ENCODE results near the gene NPHS1.
"Not testable (repeated sequence)": the region's sequence is repeated elsewhere in the genome, so short reads cannot be mapped to it uniquely, and the experiment has no call there.

NPHS1 gene, protein sequence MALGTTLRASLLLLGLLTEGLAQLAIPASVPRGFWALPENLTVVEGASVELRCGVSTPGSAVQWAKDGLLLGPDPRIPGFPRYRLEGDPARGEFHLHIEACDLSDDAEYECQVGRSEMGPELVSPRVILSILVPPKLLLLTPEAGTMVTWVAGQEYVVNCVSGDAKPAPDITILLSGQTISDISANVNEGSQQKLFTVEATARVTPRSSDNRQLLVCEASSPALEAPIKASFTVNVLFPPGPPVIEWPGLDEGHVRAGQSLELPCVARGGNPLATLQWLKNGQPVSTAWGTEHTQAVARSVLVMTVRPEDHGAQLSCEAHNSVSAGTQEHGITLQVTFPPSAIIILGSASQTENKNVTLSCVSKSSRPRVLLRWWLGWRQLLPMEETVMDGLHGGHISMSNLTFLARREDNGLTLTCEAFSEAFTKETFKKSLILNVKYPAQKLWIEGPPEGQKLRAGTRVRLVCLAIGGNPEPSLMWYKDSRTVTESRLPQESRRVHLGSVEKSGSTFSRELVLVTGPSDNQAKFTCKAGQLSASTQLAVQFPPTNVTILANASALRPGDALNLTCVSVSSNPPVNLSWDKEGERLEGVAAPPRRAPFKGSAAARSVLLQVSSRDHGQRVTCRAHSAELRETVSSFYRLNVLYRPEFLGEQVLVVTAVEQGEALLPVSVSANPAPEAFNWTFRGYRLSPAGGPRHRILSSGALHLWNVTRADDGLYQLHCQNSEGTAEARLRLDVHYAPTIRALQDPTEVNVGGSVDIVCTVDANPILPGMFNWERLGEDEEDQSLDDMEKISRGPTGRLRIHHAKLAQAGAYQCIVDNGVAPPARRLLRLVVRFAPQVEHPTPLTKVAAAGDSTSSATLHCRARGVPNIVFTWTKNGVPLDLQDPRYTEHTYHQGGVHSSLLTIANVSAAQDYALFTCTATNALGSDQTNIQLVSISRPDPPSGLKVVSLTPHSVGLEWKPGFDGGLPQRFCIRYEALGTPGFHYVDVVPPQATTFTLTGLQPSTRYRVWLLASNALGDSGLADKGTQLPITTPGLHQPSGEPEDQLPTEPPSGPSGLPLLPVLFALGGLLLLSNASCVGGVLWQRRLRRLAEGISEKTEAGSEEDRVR (N-terminal part only)

DNA sequence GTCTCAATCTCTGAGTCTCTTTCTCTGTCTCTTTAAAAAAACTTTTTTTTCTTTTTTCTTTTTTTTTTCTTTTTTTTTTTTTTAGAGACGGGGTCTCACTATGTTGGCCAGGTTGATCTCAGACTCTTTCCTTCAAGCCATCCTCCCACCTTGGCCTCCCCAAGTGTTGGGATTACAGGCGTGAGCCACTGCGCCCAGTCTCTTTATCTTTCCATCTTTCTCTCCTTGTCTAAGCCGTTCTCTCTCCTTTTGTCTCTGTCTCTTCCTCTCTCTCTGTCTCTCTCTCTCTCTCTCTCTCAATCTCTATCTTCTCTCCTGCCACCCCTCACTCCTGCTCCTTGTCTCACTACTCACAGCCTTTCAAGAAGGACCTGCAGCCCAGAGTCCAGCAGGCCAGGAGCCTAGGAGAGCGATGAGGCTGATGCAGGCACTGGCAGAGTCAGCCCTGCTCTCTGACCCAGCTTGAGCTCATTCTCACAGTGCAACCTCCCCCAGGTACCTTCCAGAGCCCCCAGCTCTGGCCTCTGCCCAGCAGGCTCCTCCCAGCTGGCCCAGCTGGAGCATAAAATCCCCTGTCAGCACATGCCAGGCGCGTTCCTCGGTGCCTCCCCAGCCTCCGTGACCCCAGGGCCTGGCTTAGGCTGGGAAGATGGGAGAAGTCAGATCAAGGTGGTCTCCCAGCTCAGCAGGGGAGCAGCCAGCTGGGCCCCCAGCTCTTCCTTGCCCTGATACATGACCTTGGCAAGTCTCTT, at the start of gene NPHS1:
TSS of gene NPHS1 (minus strand) at position 476 of the 752 bp plus-strand sequence. CDS start 667 bp downstream, outside the sequence.
- no peak for DNase-seq

DNA sequence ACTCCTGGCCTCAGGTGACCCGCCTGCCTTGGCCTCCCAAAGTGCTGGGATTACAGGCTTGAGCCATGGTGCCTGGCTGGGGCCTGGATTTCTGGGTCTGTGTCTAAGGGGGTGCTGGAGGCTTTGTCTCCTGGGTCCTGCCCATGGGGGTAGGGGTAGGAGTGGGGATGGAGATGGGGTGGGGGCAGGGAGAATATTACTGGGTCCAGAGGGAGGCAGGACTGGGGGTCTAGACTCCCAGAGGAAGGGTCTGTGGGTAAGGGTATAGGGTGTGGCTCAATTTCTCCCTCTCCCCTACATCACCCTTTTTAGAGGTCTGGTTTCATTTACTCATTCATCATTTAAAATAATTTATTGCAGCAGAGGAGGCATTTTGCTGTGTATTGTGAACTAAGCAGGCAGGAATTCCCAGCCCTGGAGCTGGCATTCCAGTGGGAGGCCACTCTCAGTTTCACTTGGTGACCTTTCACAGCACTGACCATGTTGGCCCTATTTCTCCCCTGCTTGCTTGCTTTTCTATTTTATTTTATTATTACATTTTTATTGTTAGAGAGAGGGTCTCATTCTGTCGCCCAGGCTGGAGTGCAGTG, 48.8 kb upstream of the NPHS1 start:
- no peak for DNase-seq

DNA sequence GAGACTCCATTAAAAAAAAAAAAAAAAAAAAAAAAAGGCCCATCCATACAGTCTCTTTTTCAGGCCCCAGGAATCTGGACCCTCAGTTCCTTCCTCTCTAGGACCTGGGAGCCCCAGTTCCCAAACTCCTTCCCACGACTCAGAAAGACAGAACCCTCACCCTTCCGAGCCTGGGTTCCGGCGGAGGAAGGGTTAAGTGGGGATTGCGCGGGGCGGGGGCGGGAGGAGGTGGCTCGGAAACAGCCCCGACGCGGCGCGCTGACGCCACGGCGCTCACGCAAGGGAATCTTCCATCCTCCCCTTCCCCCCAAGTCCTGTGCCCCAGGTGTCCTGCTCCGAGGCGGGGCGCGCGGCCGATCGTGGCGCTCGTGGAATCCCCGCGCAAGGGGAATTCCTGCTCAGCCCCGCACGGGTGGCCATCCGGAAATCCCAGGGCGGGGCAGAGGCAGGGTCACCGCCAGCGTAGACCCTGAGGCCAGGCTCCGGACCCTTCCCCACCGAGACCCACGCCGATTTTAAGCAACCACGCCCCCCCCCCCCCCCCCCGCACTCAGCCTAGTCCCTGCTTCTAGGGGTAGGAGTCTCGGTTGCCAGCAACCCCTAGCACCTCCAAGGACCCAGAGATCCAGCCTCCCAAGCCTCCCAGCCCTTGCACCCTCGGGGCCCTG, 47.4 kb upstream of the NPHS1 start:
- DNase-seq: peak; percentile 7

DNA sequence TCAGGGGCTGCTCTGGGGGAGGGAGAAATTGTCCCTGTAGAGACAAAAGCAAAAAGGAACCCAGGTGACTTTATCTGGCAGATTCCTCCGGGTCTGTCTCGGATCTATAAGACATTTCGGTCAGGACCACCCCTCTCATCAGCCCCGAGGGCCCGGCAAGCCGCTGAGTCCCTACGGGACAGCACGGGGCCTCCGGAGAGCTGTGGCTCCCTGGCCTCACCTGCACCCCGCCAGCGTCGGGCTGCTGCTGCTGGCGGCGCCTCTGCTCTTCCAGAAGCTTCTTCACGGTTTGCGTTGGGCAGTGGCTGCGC, 46.1 kb upstream of the NPHS1 start:
- DNase-seq: no peak

DNA sequence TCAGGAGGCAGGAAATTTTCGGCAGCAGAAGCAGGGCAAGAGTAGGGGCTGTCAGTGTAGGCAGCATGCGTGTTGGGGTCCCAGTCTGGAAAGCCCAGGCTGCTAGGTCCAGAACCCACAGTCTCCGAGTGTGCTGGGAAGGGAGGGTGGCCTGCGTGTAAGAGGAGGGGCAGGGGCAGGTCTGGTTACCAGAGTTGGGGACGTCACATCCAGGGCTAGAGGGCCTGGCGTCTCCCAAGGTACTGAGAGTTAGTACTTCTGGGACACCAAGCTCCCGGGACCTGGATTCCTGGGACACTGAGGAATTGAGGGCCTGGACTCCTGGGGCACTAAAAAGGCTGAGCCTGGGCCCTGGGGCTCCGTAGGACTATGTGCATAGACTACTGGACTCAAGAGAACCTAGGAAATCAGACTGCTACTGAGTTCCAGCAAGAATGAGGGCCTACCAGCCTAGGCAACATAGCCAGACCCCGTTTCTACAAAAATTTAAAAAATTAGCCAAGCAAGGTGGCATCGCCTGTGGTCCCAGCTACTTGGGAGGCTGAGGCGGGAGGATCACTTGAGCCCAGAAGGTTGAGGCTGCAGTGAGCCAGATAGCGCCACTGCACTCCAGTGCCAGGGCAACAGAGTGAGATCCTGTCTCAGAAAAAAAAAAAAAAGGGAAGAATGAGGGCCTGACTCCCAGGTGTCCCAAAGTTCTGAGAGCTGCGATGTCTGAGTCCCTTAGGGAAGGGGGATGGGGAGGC, 45.6 kb upstream of the NPHS1 start:
- no peak for DNase-seq

DNA sequence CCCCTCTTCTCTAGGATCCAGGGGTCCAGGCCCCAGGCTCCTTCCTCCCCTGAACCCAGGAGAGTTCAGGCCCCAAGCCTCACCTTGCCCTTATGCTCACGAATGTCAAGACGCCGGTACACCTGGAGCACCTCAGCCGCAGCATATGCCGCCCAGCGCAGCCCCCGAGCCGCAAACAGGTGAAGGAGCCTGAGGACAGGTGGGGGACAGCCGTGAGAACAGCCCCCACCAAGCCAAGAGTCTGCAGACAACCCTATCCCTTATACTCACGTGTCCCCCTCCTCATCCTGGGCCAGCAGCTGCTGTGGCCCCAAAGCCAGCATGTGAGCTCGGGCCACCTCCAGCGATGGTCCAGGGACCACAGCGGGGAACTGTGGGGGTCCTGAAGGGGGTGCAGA, 44.3 kb upstream of the NPHS1 start:
- no peak for DNase-seq

DNA sequence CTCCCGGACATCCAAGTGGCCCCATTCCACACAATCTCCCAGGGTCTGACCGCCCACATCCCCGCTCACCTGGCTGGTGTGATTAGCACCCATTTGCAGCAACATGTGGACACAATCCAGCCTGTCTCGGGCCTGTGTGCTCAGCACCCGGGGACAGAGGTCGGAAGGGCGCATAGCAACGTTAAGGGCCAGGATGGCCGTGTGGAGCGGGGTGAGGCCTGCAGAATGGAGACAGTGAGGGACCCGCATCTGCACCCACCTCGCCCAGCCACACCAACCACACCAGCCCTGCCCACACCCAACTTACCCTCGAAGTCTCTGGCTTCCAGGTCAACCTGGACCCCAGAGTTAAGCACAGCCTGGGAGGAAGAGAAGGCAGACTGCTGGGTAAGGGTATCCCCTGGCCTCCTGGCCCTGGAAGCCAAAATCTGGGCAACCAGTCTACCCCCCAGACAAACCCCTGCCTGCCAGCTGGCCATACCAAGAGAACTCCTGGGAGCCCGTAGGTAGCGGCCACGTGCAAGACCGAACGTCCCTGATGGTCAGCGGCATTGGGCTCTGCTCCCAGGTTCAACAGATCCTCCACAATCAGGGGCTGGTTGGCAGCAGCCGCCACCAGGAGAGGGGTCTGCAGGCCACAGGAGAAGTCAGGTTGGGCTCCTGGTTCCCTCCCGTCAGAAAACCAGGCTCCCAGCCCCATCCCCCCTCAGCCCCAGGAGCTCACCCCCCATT, 43.8 kb upstream of the NPHS1 start:
- no peak for DNase-seq

DNA sequence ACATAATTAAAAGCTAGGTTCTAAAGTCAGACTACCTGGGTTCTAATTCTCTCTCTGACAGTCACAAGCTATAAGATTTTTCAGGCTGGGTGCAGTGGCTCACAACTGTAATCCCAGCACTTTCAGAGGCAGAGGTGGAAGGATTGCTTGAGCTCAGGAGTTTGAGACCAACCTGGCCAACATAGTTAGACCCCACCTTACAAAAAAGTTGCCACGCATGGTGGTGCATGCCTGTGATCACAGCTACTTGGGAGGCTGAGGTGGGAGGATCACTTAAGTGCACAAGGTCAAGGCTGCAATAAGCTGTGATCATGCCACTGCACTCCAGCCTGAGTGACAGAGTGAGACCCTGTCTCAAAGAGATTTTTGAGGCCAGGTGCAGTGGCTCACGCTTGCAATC, 42.0 kb upstream of the NPHS1 start:
- no peak for DNase-seq

DNA sequence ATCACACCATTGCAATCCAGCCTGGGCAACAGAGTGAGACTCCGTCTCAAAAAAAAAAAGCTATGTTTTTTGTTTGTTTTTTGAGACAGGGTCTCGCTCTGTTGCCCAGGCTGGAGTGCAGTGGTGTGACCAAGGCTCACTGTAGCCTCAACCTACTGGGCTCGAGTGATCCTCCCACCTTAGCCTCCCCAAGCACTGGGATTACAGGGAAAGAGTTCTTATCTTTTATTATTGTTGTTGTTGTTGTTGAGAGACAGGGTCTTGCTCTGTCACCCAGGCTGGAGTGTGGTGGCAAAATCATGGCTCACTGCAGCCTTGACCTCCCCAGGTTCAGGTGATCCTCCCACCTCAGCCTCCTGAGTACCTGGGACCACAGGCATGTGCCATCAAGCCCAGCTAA, 39.5 kb upstream of the NPHS1 start:
- DNase-seq: not testable (repeated sequence)

DNA sequence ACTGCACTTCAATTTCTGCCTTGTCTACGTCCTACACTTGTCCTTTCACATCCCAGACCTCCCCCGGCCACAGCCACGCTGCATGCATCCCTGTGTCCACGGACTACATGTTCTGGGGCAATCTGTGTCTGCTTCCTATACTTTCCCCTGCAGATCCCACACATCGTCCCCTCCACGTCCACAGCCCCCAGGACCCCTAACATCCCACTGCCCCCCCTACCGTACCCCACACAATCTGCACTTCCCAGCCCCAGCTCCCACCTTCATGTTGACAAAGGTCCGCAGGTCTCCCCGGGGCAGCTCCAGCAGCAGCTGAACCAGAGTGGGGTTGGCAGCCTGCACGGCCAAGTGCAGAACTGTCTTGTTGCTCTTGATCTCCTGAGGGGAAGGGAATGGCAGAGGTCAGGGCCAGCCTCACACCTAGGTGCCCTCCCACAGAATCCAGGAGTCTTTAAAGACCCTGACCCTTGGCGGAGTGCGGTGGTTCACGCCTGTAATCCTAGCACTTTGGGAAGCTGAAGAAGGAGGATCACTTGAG, 37.9 kb upstream of the NPHS1 start:
- DNase-seq: no peak

DNA sequence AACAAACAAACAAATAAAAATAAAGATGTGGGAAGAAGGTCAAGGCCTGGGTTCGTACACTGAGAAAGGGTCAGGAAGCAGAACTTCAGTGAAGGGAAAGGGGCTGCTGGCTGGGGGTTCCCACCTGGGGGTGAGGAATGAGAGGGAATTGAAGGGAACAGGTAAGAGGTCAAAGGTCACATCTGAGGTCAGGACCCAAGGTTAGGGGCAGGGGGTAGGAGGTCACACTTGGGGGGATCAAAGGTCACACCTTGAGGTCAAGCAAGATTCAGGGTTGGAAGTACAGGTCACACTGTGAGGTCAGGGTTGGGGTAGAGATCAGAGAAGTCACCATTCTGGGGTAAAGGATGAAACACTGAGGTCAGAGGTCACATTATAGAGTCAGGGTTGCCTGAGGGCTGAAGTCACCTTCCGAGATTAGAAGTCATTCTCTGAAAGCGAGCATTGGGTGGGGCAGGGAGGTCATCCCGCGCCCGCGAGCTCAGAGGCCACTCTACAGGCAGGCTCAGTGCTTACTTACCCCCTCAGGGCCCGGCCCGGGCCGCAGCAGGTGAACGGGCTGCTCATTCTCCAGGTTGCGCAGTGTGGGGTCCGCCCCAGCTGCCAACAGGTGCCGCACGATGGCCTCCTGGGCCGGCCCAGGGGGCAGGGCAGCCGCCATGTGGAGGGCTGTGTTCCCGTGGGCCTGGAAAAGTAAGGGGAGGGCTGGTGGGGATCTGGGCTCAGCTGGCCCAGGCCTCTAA, 37.2 kb upstream of the NPHS1 start:
- DNase-seq: no peak

DNA sequence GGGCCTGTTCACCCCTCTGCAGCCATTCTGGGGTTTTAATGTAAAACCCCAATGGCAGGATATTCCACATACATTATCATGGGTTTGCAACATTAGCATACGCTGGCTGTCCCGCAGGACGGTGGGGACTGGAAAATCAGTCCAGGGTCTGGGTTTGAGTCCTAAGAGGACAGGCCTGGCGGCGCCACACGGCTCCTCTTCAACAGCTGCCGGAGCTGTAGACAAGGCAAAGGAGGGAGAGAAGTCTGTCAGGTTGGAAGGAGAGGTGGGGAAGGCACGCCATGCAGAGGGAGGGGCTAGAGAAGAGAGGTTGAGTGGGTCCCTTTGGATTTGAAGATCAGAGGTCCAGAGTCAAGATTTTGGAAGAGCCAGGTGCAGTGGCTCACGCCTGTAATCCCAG, 36.1 kb upstream of the NPHS1 start:
- DNase-seq: no peak

DNA sequence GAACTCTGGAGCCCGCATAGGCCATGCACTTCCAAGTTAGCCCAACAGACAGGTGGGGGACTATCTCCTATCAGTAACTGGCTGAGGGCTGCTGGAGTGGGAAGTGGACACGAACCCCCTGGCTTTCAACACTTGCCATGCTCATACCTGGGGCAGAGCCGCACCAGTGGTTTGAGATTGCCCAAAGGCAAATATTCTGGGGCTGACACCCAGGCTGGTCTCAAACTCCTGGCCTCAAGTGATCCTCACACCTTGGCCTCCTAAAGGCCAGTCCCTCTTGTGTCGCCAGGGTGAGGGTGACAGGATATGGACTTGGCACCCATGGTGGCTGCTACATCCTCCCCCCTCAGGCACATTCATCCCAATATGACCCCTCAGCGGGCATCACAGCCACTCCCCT, 34.9 kb upstream of the NPHS1 start:
- DNase-seq: no peak

DNA sequence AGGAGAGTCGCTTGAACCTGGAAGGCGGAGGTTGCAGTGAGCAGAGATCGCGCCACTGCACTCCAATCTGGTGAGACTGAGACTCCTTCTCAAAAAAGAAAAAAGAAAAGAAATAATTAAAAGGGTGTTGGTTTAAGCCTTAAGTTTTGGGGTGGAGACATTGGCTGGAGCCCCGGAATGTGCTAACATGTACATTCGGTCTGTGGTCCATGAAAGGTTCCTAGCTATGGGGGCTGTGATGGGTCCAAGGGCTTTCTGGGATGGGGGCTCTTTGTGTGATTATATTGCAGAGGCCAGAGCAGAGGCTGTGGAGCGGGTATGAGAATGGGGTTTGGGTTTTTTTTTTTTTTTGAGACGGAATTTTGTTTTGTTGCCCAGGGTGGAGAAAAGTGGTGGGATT, 33.6 kb upstream of the NPHS1 start:
- DNase-seq: no peak

DNA sequence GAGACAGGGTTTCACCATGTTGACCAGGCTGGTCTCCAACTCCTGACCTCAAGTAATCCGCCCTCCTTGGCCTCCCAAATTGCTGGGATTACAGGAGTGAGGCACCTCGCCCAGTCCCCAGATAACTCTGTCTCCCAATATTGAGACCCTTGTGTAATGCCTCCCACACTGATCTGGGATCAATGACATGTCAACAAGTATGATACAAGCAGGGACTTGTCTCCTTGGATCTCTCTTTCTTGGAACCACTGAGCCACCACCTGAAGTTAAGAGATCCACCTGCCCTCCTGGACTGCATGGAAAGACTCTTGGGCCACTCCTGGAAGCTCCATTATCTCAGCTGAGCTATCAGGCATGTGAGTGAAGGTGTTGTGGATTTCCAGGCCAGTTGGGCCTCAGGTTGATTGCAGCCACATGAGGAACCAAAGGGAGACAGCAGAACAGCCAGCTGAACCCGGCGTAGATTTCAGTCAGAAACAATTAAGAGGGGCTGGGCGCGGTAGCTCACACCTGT, 33.0 kb upstream of the NPHS1 start:
- DNase-seq: no peak

DNA sequence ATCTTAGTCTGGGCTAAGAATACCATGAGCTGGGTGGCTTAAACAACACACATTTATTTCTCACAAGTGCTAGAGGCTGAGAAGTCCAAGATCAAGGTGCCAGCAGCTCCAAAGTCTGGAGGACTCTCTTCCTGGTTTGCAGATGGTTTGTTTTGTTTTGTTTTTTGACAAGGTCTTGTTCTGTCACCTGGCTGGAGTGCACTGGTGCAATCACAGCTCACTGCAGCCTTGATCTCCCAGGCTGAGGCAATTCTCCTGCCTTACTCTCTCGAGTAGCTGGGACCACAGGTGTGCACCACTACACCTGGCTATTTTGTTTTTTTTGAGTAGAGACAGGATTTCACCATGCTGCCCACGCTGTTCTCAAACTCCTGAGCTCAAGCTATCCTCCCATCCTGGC, 31.6 kb upstream of the NPHS1 start:
- no peak for DNase-seq

DNA sequence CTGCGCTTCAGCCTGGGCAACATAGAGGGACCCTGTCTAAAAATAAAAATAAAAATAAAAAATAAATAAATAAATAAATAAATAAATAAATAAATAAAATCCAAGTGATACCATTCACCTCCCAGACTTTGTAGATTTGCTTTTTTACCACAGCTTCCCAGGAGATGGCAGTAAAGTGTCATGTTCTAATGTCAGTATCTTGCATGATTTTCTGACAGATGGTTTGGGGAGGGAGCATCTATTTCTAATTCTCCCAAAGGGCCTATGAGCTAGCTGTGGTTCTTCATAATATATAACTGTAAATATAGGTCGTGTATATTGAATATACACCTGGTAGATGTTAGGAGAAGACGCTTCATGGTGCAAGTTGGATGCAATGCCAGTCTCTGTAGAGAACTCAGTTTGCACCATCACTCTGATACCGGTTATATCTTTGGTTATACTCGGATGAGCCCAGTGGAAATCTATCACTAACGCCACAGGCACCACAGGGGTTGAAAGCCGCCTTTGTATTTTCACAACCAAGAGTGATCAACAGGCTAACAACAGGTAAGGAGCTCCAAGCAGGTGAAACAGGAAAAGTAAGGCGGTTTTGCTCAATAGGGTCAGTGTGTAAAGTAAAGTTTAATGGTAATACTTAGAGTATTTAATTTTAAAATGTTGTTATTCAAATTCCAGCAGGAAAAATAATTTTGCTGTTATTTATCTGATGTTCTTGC, 30.0 kb upstream of the NPHS1 start:
- DNase-seq: peak; percentile 71

DNA sequence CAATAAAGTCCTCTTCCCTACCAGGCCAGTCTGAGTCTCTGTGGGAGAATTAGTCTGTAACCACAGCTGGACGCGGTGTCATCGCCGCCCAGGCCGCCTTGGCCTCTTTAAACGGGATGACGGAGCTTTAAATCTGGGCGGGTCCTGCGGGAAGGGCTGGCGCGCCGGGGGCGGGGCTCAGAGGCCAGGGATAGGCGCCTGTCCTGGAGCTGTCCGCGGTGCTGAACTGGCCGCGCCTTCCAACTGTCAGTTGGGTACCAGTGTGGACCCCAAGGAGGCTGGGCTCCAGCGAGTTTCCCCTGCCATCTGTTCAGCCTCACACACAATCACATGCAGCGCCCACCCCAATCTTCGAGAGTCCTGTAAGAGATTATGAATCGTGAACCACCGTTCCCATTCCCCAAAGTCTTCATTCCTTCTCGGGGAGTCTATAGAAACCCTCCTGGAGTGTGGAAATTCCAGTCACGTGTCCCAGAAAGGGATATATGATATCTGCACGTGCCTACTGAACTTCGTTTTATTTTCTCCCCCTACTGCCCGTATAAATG, 27.5 kb upstream of the NPHS1 start:
- DNase-seq: peak; percentile 41
